SU-DHL-6 (cell line): Measurements from ENCODE around the gene FSIP1.

Source experiments
- EZH2phosphoT487 ChIP-seq: fragments of 200-600 bp; sonication (generic), shearing (Covaris generic); conservative IDR thresholded peaks from 2 replicates; pipeline ENCODE4 v1.6.1; 2018; ENCODE audit warnings: mild to moderate bottlenecking, antibody characterized with exemption, low read length, moderate library complexity, mixed read lengths
- TF ChIP-seq, protein P1 (sequence below): fragments of 200-600 bp; sonication (generic); IDR thresholded peaks from one replicate; pipeline ENCODE4 v1.5.1; 2017; ENCODE audit warnings: antibody characterized with exemption, mild to moderate bottlenecking, low read length, moderate library complexity; ENCODE audit not compliant: insufficient read depth, poor library complexity, severe bottlenecking

DNA sequence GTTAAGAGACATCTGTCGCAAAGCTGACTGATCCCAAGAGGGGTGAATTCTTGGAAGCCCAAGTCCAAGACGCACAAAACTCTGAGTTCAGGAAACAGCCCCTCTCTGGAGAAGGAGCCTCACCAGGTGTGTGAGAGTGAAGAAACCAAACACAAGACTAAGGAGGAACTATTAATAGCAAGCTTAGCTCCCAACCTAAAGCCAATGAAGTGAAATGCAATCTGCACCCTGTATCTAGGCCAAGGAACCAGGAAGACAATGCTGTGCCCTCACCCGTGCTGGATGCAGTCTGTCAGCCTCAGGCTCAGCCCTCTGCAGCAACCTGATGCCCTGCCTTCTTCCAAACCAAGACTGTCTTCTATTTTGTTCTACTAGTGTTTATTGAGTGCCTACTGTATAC lies 224.2 kb downstream of the FSIP1 start:
- TF ChIP-seq, protein P1, sequence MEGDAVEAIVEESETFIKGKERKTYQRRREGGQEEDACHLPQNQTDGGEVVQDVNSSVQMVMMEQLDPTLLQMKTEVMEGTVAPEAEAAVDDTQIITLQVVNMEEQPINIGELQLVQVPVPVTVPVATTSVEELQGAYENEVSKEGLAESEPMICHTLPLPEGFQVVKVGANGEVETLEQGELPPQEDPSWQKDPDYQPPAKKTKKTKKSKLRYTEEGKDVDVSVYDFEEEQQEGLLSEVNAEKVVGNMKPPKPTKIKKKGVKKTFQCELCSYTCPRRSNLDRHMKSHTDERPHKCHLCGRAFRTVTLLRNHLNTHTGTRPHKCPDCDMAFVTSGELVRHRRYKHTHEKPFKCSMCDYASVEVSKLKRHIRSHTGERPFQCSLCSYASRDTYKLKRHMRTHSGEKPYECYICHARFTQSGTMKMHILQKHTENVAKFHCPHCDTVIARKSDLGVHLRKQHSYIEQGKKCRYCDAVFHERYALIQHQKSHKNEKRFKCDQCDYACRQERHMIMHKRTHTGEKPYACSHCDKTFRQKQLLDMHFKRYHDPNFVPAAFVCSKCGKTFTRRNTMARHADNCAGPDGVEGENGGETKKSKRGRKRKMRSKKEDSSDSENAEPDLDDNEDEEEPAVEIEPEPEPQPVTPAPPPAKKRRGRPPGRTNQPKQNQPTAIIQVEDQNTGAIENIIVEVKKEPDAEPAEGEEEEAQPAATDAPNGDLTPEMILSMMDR = no peak
- TF ChIP-seq EZH2phosphoT487 = no peak
